GM23338 (cell line): Measurements from ENCODE around the gene FBXW11. TPM values are rescaled to one million over a fixed set of nuclear protein-coding genes. Genes with fewer than 3 reads are reported as not detected.

Experiments used
- EZH2phosphoT487 ChIP-seq: fragments of 200-600 bp; sonication (generic); IDR thresholded peaks from one replicate; pipeline ENCODE4 v1.8.1; 2018; ENCODE audit warnings: antibody characterized with exemption; ENCODE audit not compliant: unreplicated experiment
- POLR2AphosphoS5 ChIP-seq: IDR thresholded peaks from 2 replicates; pipeline ENCODE4 v1.6.1; 2016; ENCODE audit warnings: antibody characterized with exemption, low read depth
- REST ChIP-seq: IDR thresholded peaks from one replicate; pipeline ENCODE4 v1.6.1; 2018; ENCODE audit warnings: antibody characterized with exemption; ENCODE audit not compliant: unreplicated experiment
- STAT1 ChIP-seq: IDR thresholded peaks from one replicate; pipeline ENCODE4 v1.6.1; 2016; ENCODE audit warnings: antibody characterized with exemption; ENCODE audit not compliant: unreplicated experiment
- ZNF114 ChIP-seq: fragments of 250-450 bp; sonication (Bioruptor Pico); IDR thresholded peaks from 2 replicates; pipeline ENCODE4 v1.5.0; 2020; ENCODE audit warnings: mild to moderate bottlenecking, moderate library complexity
- ZNF331 ChIP-seq: fragments of 250-450 bp; sonication (Bioruptor Pico); IDR thresholded peaks from 2 replicates; pipeline ENCODE4 v1.5.0; 2020; ENCODE audit warnings: low read depth, mild to moderate bottlenecking, moderate library complexity
- ZNF462 ChIP-seq: fragments of 250-450 bp; sonication (Bioruptor Pico); IDR thresholded peaks from 2 replicates; pipeline ENCODE4 v1.5.0; 2020; ENCODE audit warnings: mild to moderate bottlenecking, moderate library complexity
- polyA plus RNA-seq: library from polyadenylated mRNA; unstranded; fragments of >200 nt; fragmentation: Nextera tagmentation; extraction: Ambion mirVana; gene quantifications from 2 replicates; pipeline ENCODE4 v1.2.1, GENCODE V29; 2016
- total RNA-seq: library from RNA; depleted of rRNA; stranded (reverse); fragments of >200 nt; shearing (Covaris generic); gene quantifications from 2 replicates; pipeline ENCODE4 v1.2.3, GENCODE V29; 2014

FBXW11 gene
- total and polyA plus RNA-seq, 2 experiments from 2014 or later: 45.0 to 88.0 TPM

GRCh38 chr5:171975877-171976667, 30.4 kb downstream of the FBXW11 start (continued):
- TF ChIP-seq REST (no peak), ZNF462 (no peak), POLR2AphosphoS5 (no peak), ZNF114 (no peak), EZH2phosphoT487 (no peak), STAT1 (no peak), ZNF331 (CRISPR knock-in tag) (no peak)
